ENCODE data around the gene PPARGC1A. TPM values are rescaled to one million over a fixed set of nuclear protein-coding genes. Genes with fewer than 3 reads are reported as not detected.

PPARGC1A gene
- total and polyA plus RNA-seq, 2 donors (not counting 1 experiment from before 2014, with no cell fraction given) = not detected

DNA sequence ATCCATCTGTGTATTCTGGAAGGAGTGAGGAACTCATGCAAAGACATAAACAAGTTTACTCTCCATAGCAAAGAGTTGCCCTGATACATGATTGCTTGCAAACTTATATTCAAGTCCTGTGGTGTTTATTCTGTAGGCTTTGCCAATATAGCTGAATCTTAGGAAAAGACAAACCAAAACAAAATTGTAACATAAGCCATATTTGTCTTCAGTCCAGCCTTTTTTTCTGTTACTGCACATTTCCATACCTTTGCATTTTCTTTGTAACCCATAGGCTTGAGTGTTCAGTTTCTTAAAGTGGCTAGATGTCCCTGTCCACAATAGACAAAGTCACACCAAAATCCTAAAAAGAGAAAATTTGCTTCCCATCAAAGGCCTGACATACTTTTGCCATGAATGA is 120.4 kb downstream of the PPARGC1A start:
- no peak overlapping the region for H2AFZ ChIP-seq (ENCODE audit: insufficient read depth, low read depth, low read length, poor library complexity, severe bottlenecking)
- TF ChIP-seq CTCF (IDR thresholded peaks at IDR 0.05) = no peak
- no peak for TF ChIP-seq EZH2 (IDR thresholded peaks at IDR 0.05; ENCODE audit: borderline replicate concordance, insufficient read depth, low read depth, low read length, poor library complexity, severe bottlenecking)
- peaks cover 2% of the 10 kb centered on the region for H3K9me3 Mint-ChIP-seq (ENCODE audit: insufficient read depth)
- H3K4me1 Mint-ChIP-seq = no peaks in the 10 kb centered on the region
- H3K4me3 ChIP-seq (ENCODE audit: control extremely low read depth in 1 of 5, extremely low read depth in 1 of 5, insufficient read depth in 1 of 5, low read depth in 2 of 5, low read length in 4 of 5) = no peak overlapping the region
- H3K4me3 Mint-ChIP-seq = no peak overlapping the region
- ChIA-PET POLR2A (no interaction called here), CTCF (no interaction called here)
- H3K36me3 ChIP-seq (replicated peaks in 1 of 2; ENCODE audit: control extremely low read depth in 1 of 2, control insufficient read depth in 1 of 2, extremely low read depth in 1 of 2, insufficient read depth in 2 of 2, low read length in 1 of 2) = no peaks in the 10 kb centered on the region
- H3K4me1 ChIP-seq (ENCODE audit: control insufficient read depth in 2 of 2, insufficient read depth in 2 of 2, low read length in 2 of 2) = no peaks in the 10 kb centered on the region
- ATAC-seq (ENCODE audit: low read depth) = no peak
- no peak overlapping the region for H3K27ac Mint-ChIP-seq
- H3K9ac ChIP-seq (ENCODE audit: low read length) = no peak overlapping the region
- no peak overlapping the region for H3K27ac ChIP-seq (ENCODE audit: low read length in 2 of 2)
- H3K4me2 ChIP-seq (replicated peaks; ENCODE audit: low read depth, low read length, poor library complexity, severe bottlenecking) = no peak overlapping the region
- no peak for DNase-seq
- H3K79me2 ChIP-seq (ENCODE audit: control insufficient read depth, insufficient read depth, low read length) = no peaks in the 10 kb centered on the region
- no peaks in the 10 kb centered on the region for H3K9me3 ChIP-seq (ENCODE audit: control extremely low read depth in 1 of 3, control insufficient read depth in 2 of 3, insufficient read depth in 1 of 3, low read length in 2 of 3)
- H3K27me3 ChIP-seq (replicated peaks in 1 of 4; ENCODE audit: control extremely low read depth in 1 of 4, control insufficient read depth in 3 of 4, insufficient read depth in 4 of 4, low read length in 3 of 4) = no peaks in the 10 kb centered on the region
- no peaks in the 10 kb centered on the region for H3K27me3 Mint-ChIP-seq
- intact Hi-C loops (cut with micrococcal nuclease) = no loop called here
- no peaks in the 10 kb centered on the region for H4K20me1 ChIP-seq (ENCODE audit: control insufficient read depth, insufficient read depth, low read length, poor library complexity, severe bottlenecking)

DNA sequence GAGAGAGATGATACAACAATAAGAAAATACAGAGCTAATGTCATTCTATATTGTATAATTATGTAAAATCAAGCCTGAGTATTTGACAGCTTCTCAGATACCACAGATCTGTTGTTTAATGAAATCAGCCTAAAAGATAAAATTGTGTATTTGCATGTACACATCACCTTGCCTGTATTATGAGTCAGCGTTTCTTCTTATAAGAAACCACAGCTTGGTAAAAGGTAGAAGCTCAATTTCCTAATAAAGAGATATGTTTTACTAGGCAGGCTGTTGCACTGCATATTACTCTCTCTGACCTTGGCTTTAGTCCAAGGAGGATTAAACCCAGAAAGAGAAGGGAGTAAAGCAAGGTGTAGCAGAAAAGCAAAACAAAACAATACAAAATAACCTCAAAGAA is 121.3 kb downstream of the PPARGC1A start:
- Histone ChIP-seq H3K9ac (ENCODE audit: low read length) (no peak overlapping the region), H3K9me3 (ENCODE audit: control extremely low read depth in 1 of 3, control insufficient read depth in 2 of 3, insufficient read depth in 1 of 3, low read length in 2 of 3) (peaks cover 0 to 6% (median 0%) of the 10 kb centered on the region in 3 donors), H3K27ac (ENCODE audit: low read length in 2 of 2) (no peak overlapping the region), H3K79me2 (ENCODE audit: control insufficient read depth, insufficient read depth, low read length) (no peaks in the 10 kb centered on the region), H3K4me2 (replicated peaks; ENCODE audit: low read depth, low read length, poor library complexity, severe bottlenecking) (no peak overlapping the region), H3K27me3 (replicated peaks in 1 of 4; ENCODE audit: control extremely low read depth in 1 of 4, control insufficient read depth in 3 of 4, insufficient read depth in 4 of 4, low read length in 3 of 4) (no peaks in the 10 kb centered on the region), H3K4me3 (ENCODE audit: control extremely low read depth in 1 of 5, extremely low read depth in 1 of 5, insufficient read depth in 1 of 5, low read depth in 2 of 5, low read length in 4 of 5) (no peak overlapping the region), H4K20me1 (ENCODE audit: control insufficient read depth, insufficient read depth, low read length, poor library complexity, severe bottlenecking) (no peaks in the 10 kb centered on the region), H3K36me3 (replicated peaks in 1 of 2; ENCODE audit: control extremely low read depth in 1 of 2, control insufficient read depth in 1 of 2, extremely low read depth in 1 of 2, insufficient read depth in 2 of 2, low read length in 1 of 2) (no peaks in the 10 kb centered on the region), H2AFZ (ENCODE audit: insufficient read depth, low read depth, low read length, poor library complexity, severe bottlenecking) (no peak overlapping the region), H3K4me1 (ENCODE audit: control insufficient read depth in 2 of 2, insufficient read depth in 2 of 2, low read length in 2 of 2) (no peaks in the 10 kb centered on the region)
- H3K27me3 Mint-ChIP-seq = no peaks in the 10 kb centered on the region
- H3K4me3 Mint-ChIP-seq = no peak overlapping the region
- H3K9me3 Mint-ChIP-seq (ENCODE audit: insufficient read depth) = peaks cover 2% of the 10 kb centered on the region
- H3K4me1 Mint-ChIP-seq = no peaks in the 10 kb centered on the region
- intact Hi-C loops (cut with micrococcal nuclease) = no loop called here
- ChIA-PET POLR2A (no interaction called here), CTCF (no interaction called here)
- WGBS (ENCODE audit: insufficient coverage) = no CpG with 5 or more reads among the region's 1 CpG
- TF ChIP-seq CTCF (IDR thresholded peaks at IDR 0.05) = no peak
- no peak for TF ChIP-seq EZH2 (IDR thresholded peaks at IDR 0.05; ENCODE audit: borderline replicate concordance, insufficient read depth, low read depth, low read length, poor library complexity, severe bottlenecking)
- H3K27ac Mint-ChIP-seq = no peak overlapping the region
- DNase-seq = no peak
- no peak for ATAC-seq (ENCODE audit: low read depth)

Data from B cell (primary cell).